NCI-H1048 (cell line): Measurements from ENCODE around the gene GRIA2.

Source experiments
- DNase-seq: peaks from one replicate; lab custom pipeline; 2025; lab: John Stamatoyannopoulos, UW

Gene GRIA2

DNA sequence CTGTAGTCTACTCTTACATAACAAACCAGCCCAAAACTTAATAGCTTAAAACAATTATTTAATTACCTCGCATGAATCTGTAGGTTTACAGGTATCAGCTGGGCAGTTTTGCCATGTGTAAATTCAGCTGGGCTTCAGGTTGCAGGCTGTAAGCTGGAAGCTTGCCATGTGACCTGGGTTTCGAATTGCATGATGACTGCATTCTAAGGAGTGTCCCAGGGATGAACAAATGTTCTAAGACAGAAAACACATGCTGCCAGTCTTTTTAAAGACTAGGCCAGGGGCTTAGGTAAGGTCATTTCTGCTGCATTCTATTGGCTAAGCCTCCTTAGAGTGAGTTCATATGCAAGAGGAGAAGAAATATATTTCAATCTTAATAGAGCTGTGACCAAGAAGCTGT, 44.8 kb downstream of the GRIA2 start:
- DNase-seq, result no peak

DNA sequence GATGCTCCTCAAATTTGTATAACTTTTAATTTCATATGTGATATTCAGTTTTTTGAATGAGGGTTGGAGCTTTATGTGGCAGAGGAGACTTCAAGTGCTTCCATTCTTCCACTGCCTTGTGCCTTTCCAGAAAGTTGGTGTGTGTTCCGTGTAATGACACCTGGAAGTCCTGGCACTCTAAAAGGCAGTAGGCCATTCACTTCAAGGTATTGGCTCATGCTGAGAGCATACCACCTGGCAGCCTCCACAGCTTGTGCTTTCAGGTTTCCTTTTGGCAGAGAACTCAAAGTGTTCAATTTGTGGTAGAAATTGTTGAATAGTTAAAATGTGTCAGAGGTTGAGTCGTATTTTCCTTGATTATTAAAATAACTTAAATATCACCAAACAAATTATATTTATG, 49.6 kb downstream of the GRIA2 start:
- no peak for DNase-seq

GRCh38 chr4:157270552-157270951, 50.0 kb downstream of the GRIA2 start:
- DNase-seq, result no peak

GRCh38 chr4:157271166-157271869, 50.8 kb downstream of the GRIA2 start:
- DNase-seq, result no peak

DNA sequence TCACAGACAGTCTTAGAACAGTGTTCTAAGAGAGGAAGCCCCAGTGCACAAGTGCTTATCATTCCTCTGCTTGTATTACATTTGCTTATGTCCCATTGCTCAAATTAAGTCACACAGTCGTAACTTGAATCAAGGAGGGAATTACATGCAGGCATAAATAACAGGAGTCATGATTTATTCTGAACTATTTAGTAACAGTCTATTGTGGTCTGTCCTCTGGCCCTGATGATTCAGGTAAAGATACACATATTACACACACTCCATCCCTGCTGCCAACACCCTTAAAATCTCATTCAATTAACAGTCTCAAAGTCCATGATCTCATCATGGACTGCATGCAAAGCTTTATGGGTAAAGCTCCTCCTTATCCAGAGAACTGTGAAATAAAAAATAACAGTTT, 60.1 kb downstream of the GRIA2 start:
- DNase-seq, result no peak

- DNase-seq, result no peak
Observed at GRCh38 chr4:157282019-157282418, 61.5 kb downstream of the GRIA2 start.

DNA sequence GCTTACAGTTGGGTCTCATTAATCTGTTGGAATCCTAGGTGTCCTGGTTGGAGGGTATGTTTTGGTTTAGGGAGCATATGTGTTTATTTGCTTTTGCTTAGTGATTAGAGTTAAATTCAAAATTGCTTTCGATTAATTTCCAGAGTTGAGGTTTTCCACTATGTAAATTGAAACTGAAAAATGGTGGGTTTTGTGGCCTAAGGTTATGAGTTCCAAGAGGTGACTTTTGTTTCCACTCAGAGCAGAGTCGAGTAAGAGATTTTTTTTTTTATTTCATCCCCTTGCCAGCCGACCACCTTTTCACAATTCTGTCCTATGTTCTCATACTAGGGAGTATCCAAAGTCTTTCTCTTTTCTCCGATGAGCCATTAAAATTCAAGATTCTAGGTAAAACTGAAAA, 66.9 kb downstream of the GRIA2 start:
- no peak for DNase-seq

DNA sequence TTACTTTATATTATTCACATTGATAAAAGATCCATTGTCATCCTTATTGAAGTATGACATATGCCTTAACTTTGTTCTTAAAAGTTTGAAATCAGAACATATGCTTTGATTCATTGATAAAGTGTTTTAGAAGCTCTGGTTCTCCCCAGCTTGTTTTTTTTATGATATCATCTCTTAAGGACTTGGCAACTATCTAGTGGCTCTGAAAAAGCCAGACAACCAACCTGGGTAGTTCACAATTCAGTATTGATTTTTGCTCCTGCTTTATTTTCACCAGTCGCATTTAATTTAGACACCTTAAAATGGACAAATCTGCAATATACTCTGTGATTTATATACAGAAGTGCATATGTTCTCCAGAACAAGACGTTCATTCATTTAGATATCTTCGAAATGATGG, 70.1 kb downstream of the GRIA2 start:
- no peak for DNase-seq

DNA sequence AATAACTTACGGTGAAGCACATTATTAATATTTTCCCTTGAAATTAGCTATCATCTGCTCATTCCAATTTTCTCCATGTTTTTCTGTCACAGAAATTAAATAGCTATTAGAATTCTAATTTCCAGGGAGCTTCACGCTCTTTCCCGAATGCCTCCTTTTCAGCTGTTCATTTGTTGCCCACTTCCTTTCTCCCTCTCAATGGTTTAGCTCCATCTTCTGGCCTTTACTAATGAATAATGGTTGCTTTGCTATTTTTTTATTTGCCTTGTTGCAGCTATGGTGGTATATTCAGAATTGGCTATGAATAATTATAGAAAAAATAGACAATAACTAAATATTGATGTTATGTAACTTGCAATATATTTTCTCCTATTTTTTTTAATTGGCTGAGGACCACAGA, 70.5 kb downstream of the GRIA2 start:
- no peak for DNase-seq

- no peak for DNase-seq
Observed at GRCh38 chr4:157293673-157294072, 73.1 kb downstream of the GRIA2 start.

DNA sequence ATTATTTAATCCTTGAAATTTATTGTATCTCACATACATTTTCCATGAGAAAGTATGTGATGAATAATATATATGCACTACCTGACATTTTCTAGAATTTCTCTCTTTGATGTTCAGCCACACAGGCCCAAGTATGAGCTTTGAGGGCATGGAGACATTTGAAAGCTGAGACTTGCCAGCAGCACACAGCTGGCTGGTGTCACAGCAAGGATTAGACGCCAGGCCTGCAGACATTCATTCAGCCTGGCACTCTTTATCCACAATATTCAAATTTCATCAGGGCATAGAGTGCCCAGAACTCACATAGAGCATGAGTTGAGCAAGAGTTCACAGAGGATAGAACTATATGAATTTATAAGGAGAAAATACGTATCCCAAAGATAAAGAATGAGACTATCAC, 74.0 kb downstream of the GRIA2 start:
- no peak for DNase-seq

- DNase-seq, result no peak
Observed at GRCh38 chr4:157300701-157301100, 80.2 kb downstream of the GRIA2 start.

- DNase-seq, result no peak
Observed at GRCh38 chr4:157303471-157303960, 83.0 kb downstream of the GRIA2 start.

- no peak for DNase-seq
Observed at GRCh38 chr4:157304769-157305168, 84.2 kb downstream of the GRIA2 start.

- DNase-seq, result no peak
Observed at GRCh38 chr4:157312702-157313101, 92.2 kb downstream of the GRIA2 start.

DNA sequence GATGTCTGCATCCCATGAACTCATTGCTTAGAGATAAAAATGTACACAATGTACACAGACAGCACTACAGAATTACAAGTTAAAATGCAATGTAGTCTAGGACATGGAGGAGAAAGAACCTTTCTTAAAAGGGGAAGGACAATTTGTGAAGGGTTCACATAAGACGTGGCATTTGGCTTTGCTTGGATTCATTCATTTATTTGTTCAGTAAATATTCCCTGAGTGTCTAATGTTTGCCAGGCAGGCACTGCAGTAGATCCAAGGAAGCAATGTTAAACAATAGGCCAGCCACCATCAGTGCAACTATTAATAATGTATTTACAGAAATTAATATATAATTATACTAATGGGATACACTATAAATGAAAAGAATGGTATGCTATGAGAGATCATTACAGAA, 94.4 kb downstream of the GRIA2 start:
- DNase-seq, result no peak

GRCh38 chr4:157315968-157316367, 95.4 kb downstream of the GRIA2 start:
- DNase-seq, result no peak

GRCh38 chr4:157320092-157320491, 99.6 kb downstream of the GRIA2 start:
- DNase-seq, result no peak

DNA sequence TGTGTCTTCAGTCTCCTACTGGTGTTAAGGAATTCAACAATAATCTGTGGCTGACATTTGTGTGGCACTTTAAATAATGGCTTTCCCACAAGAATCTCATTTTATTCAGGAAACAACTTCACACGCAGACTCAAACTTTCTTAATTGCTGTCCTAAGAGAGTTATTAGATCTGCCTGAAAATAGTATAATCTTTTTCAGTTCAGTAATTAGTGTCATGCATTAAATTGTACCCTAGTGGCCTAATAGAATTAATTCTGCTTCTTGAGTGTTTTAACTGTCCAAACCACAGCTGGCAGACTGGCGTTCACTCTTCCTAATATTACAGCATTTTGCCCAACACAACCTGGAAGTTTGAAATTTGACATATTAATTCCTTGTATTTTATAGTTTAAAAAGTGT, 107.1 kb downstream of the GRIA2 start:
- DNase-seq, result no peak

DNA sequence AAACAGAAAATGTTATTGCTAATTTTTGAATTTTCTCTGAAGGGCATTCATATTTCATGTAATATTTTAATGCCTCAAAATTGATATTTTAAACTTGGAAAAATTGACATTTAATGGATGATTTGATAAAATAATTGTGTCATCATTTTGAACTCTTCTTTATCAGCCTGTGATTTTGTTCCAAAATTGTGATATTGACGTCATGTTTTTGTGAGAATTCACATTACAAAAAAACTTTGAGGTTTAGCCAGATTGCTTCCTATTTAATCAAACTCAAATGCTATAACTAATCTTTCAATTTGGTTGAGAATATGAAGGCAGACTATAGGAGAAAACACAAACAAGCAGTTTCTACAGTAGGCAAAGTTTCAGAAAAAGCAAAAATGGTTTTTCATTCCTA, 137.4 kb downstream of the GRIA2 start:
- DNase-seq, result no peak

- DNase-seq, result no peak
Observed at GRCh38 chr4:157358439-157358838, 137.9 kb downstream of the GRIA2 start.

- DNase-seq, result no peak
Observed at GRCh38 chr4:157358851-157359250, 138.3 kb downstream of the GRIA2 start.

GRCh38 chr4:157363360-157363759, 142.8 kb downstream of the GRIA2 start:
- no peak for DNase-seq

DNA sequence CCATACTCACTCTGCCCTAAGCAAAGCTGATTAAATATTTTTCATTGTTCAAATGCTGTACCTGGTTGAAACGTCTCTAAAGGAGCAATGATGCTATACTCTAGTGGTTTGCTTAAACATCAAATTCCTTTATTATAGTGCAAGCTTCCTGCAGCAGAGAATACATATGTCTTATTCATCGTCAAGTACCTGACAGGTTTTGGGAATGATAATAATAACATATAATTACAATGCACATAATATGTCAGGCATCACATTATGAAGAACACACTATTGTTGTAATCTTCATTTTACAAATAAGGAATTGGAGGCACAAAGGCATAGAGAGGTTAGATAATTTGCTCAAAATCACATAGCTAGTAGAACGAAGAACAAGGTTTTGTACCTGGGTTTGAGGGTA, 151.6 kb downstream of the GRIA2 start:
- no peak for DNase-seq
